H1 (cell line): Measurements from ENCODE around the gene DDC. TPM values are rescaled to one million over a fixed set of nuclear protein-coding genes. Genes with fewer than 3 reads are reported as not detected.

Source experiments
- CTCF ChIA-PET: fragments of 300-600 bp; sonication (Branson Sonifier 250); formaldehyde crosslinking; loops from one replicate; lab custom pipeline; 2021; ENCODE audit not compliant: partially characterized antibody; lab: Charles Lee
- POLR2A ChIA-PET: fragments of 300-600 bp; sonication (Branson Sonifier 250); formaldehyde crosslinking; loops from one replicate; lab custom pipeline; 2021; ENCODE audit warnings: inconsistent platforms; ENCODE audit not compliant: partially characterized antibody; lab: Charles Lee
- DNase-seq, 2 experiments: peaks; one replicate each; pipeline versions ENCODE4 v3.0.0 to v3.0.0-alpha.2; 2010 to 2022; ENCODE audit warnings: low spot score in 2 of 2, low read depth in 1 of 2, mixed read lengths in 1 of 2
- FAIRE-seq: peaks from 2 replicates; lab custom pipeline; 2011; peaks lifted over from hg19 to GRCh38; lab: Jason Lieb, UNC
- H2AFZ ChIP-seq: 2 replicates; pipeline ENCODE4 v1.8.1; 2012; ENCODE audit warnings: low read length, inconsistent platforms
- H2AK5ac ChIP-seq: 2 replicates; pipeline ENCODE4 v1.6.1; 2013; ENCODE audit warnings: low read depth, low read length
- H2BK120ac ChIP-seq: replicated peaks from 2 replicates; pipeline ENCODE3; 2013; ENCODE audit warnings: low read depth, low read length, inconsistent platforms
- H2BK12ac ChIP-seq: 2 replicates; pipeline ENCODE4 v1.6.1; 2013; ENCODE audit warnings: low read depth, low read length
- H2BK15ac ChIP-seq: 2 replicates; pipeline ENCODE4 v1.6.1; 2013; ENCODE audit warnings: low read length
- H2BK20ac ChIP-seq: 2 replicates; pipeline ENCODE4 v1.6.1; 2013; ENCODE audit warnings: low read length
- H2BK5ac ChIP-seq: 2 replicates; pipeline ENCODE4 v1.6.1; 2013; ENCODE audit warnings: low read depth, low read length
- H3K14ac ChIP-seq: 2 replicates; pipeline ENCODE4 v1.6.1; 2013; ENCODE audit warnings: inconsistent platforms; ENCODE audit not compliant: insufficient read length
- H3K18ac ChIP-seq: 2 replicates; pipeline ENCODE4 v1.6.1; 2013; ENCODE audit warnings: low read length; ENCODE audit errors: extremely low read depth
- H3K23ac ChIP-seq: 2 replicates; pipeline ENCODE4 v1.6.1; 2013; ENCODE audit warnings: inconsistent platforms; ENCODE audit not compliant: insufficient read length
- H3K23me2 ChIP-seq: 2 replicates; pipeline ENCODE4 v1.6.1; 2013; ENCODE audit warnings: low read depth, low read length
- H3K27ac ChIP-seq: 2 replicates; pipeline ENCODE4 v1.6.1; 2011; ENCODE audit warnings: low read depth, low read length, inconsistent platforms
- H3K27me3 ChIP-seq, 4 experiments: replicated peaks in 1 of 4; 1 replicate in 1 of 4; 2 replicates in 3 of 4; pipeline versions ENCODE4 v1.6.1 to v1.8.1; 2011 to 2013; ENCODE audit warnings: low read length in 3 of 4, mild to moderate bottlenecking in 3 of 4, inconsistent platforms in 2 of 4, mixed read lengths in 2 of 4, moderate library complexity in 1 of 4; ENCODE audit not compliant: control insufficient read depth in 3 of 4, insufficient read depth in 3 of 4; ENCODE audit errors: extremely low read depth in 1 of 4
- H3K36me3 ChIP-seq, 4 experiments: 2 replicates each; pipeline versions ENCODE4 v1.6.1 to v1.8.1; 2011 to 2013; ENCODE audit warnings: mild to moderate bottlenecking in 4 of 4, low read length in 3 of 4, moderate library complexity in 2 of 4, control low read depth in 1 of 4, inconsistent platforms in 1 of 4; ENCODE audit not compliant: insufficient read depth in 4 of 4, control insufficient read depth in 2 of 4
- H3K4ac ChIP-seq: replicated peaks from 2 replicates; pipeline ENCODE3; 2013; ENCODE audit warnings: low read length, low read depth, mixed read lengths, inconsistent platforms; ENCODE audit not compliant: insufficient read length
- H3K4me1 ChIP-seq, 4 experiments: replicated peaks in 1 of 4; 1 replicate in 1 of 4; 2 replicates in 3 of 4; pipeline versions ENCODE4 v1.6.1 to v1.8.1; 2011 to 2013; ENCODE audit warnings: low read length in 3 of 4, inconsistent platforms in 2 of 4, mixed read lengths in 1 of 4; ENCODE audit not compliant: insufficient read depth in 4 of 4, control insufficient read depth in 3 of 4
- H3K4me2 ChIP-seq, 2 experiments: 2 replicates each; pipeline versions ENCODE4 v1.6.1 to v1.8.1; 2011 to 2013; ENCODE audit warnings: low read depth in 2 of 2, low read length in 2 of 2, control low read depth in 1 of 2, inconsistent platforms in 1 of 2, mild to moderate bottlenecking in 1 of 2; ENCODE audit not compliant: insufficient read depth in 1 of 2
- H3K4me3 ChIP-seq, 4 experiments: fragments of 200-600, 300-600 bp in 1 of 4; sonication (generic), shearing (Covaris generic), sonication (Bioruptor Twin) in 1 of 4; 2 replicates each; pipeline versions ENCODE4 v1.5.1 to v1.8.1; 2011 to 2016; ENCODE audit warnings: low read length in 4 of 4, low read depth in 3 of 4, control low read depth in 2 of 4, inconsistent platforms in 2 of 4, mild to moderate bottlenecking in 2 of 4, mixed read lengths in 1 of 4, moderate library complexity in 1 of 4; ENCODE audit not compliant: insufficient read depth in 2 of 4; ENCODE audit errors: extremely low read depth in 1 of 4
- H3K56ac ChIP-seq: replicated peaks from 2 replicates; pipeline ENCODE3; 2013; ENCODE audit warnings: low read depth, mild to moderate bottlenecking, mixed read lengths, low read length, inconsistent platforms; ENCODE audit not compliant: insufficient read length
- H3K79me1 ChIP-seq: 2 replicates; pipeline ENCODE4 v1.6.1; 2013; ENCODE audit warnings: low read depth, low read length, control low read depth
- H3K79me2 ChIP-seq, 2 experiments: 2 replicates each; pipeline versions ENCODE4 v1.6.1 to v1.8.1; 2012 to 2013; ENCODE audit warnings: low read length in 2 of 2, mild to moderate bottlenecking in 2 of 2, inconsistent platforms in 1 of 2; ENCODE audit not compliant: insufficient read depth in 2 of 2, control insufficient read depth in 1 of 2
- H3K9ac ChIP-seq, 4 experiments: replicated peaks in 1 of 4; 1 replicate in 1 of 4; 2 replicates in 3 of 4; pipeline versions ENCODE4 v1.6.1 to v1.8.1; 2011 to 2013; ENCODE audit warnings: low read depth in 3 of 4, low read length in 3 of 4, control low read depth in 2 of 4, mild to moderate bottlenecking in 2 of 4, moderate library complexity in 2 of 4, inconsistent platforms in 1 of 4; ENCODE audit errors: extremely low read depth in 1 of 4
- H3K9me3 ChIP-seq, 2 experiments: 2 replicates each; pipeline versions ENCODE4 v1.6.1 to v1.8.1; 2012 to 2013; ENCODE audit warnings: mild to moderate bottlenecking in 2 of 2, moderate library complexity in 2 of 2, control low read depth in 1 of 2, inconsistent platforms in 1 of 2, low read depth in 1 of 2, low read length in 1 of 2, mixed read lengths in 1 of 2; ENCODE audit not compliant: insufficient read depth in 2 of 2
- H4K20me1 ChIP-seq, 2 experiments: replicated peaks in 1 of 2; 2 replicates each; pipeline versions ENCODE3 to v1.8.1; 2011 to 2013; ENCODE audit warnings: inconsistent platforms in 2 of 2, low read length in 2 of 2, mild to moderate bottlenecking in 1 of 2; ENCODE audit not compliant: insufficient read depth in 2 of 2, control insufficient read depth in 1 of 2
- H4K5ac ChIP-seq: 2 replicates; pipeline ENCODE4 v1.6.1; 2013; ENCODE audit warnings: low read length, low read depth, mixed read lengths, inconsistent platforms; ENCODE audit not compliant: insufficient read length
- H4K8ac ChIP-seq: 2 replicates; pipeline ENCODE4 v1.8.0; 2013; ENCODE audit warnings: mild to moderate bottlenecking, moderate library complexity, low read length, inconsistent platforms; ENCODE audit not compliant: insufficient read depth; ENCODE audit errors: extremely low read depth
- H4K91ac ChIP-seq: replicated peaks from 2 replicates; pipeline ENCODE3; 2013; ENCODE audit warnings: low read length, mixed read lengths, inconsistent platforms; ENCODE audit not compliant: insufficient read length
- CBX5 ChIP-seq: fragments of 300-800, 300-1000 bp; sonication (generic); IDR thresholded peaks from 2 replicates; pipeline ENCODE4 v1.7.1; 2016; ENCODE audit warnings: antibody characterized with exemption, low read length, low read depth
- MAFK ChIP-seq: IDR thresholded peaks from 2 replicates; pipeline ENCODE4 v1.6.1; 2012; ENCODE audit warnings: low read depth, mild to moderate bottlenecking, improper control_type of control experiment, low read length
- RBBP5 ChIP-seq: IDR thresholded peaks from 2 replicates; pipeline ENCODE4 v1.7.1; 2012; ENCODE audit warnings: low read depth, mild to moderate bottlenecking, inconsistent platforms, low read length, moderate library complexity, borderline replicate concordance
- SRF ChIP-seq: IDR thresholded peaks from 2 replicates; pipeline ENCODE4 v1.6.1; 2011; ENCODE audit warnings: mild to moderate bottlenecking, low read depth, low read length, moderate library complexity
- WGBS, 2 experiments: shearing (Covaris generic) in 1 of 2; methylation state at CpG; one replicate each; pipeline versions ENCODE4 v1.1.6 to v1.1.7; 2013 to 2015; ENCODE audit warnings: low lambda C conversion rate in 2 of 2, mixed read lengths in 2 of 2, inconsistent platforms in 1 of 2, low coverage in 1 of 2, missing lambda C conversion rate in 1 of 2; ENCODE audit not compliant: insufficient replicate concordance in 2 of 2, insufficient coverage in 1 of 2, insufficient read length in 1 of 2; ENCODE audit errors: extremely low coverage in 1 of 2, missing lambda C conversion rate in 1 of 2; 5-methylcytosine and 5-hydroxymethylcytosine counted together
- polyA plus RNA-seq, 7 experiments: library from polyadenylated mRNA; depleted of rRNA in 3 of 7; stranded (reverse) in 5 of 7; unstranded in 2 of 7; fragments of >200 nt in 5 of 7; fragments of 200-250 nt in 2 of 7; gene quantifications; 1 replicate in 5 of 7; 2 replicates in 1 of 7; 4 replicates in 1 of 7; pipeline versions ENCODE4 v1.2.1 to v1.2.3, GENCODE V29; 2011 to 2013; ENCODE audit warnings: missing spikeins in 2 of 7, mixed read lengths in 2 of 7
- total RNA-seq: library from RNA; stranded (reverse); fragmentation: NEBNext Ultra II Directional; extraction: Animal tissue kit (Norgen Biotek cat#: 25700); gene quantifications from 2 replicates; pipeline ENCODE4 v1.2.1, GENCODE V29; 2021

Gene DDC
- total and polyA plus RNA-seq, 2 of the 8 experiments (the other 6 are each of a cell fraction or from before 2014, with no cell fraction given): 0.05 TPM; not detected in 1

DNA sequence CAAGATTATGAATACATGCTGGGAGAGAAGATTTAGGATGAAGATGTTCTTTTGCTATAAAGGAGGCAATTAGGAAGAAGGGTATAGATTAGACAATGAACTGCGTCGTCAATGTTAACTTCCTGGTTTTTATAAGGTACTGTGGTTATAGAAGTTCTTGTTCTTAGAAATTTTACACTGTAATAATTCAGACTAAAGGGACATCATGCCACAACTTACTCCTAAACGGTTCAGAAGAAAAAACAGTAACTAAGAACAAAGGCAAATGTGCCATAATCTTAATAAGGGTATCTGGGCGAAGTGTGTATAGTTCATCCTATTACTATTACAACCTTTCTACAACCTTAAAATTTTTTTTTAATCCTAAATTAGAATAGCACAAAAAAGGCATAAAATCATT is 31.3 kb upstream of the DDC start:
- Histone ChIP-seq H3K36me3 (peaks cover 3 to 17% (median 15%) of the 10 kb centered on the region in 4 experiments; a peak in 7 of 8 replicates), H3K4me1 (no peaks in the 10 kb centered on the region; a peak in 1 of 7 replicates), H4K8ac (no peak overlapping the region), H4K20me1 (peaks cover 0 to 2% of the 10 kb centered on the region in 2 experiments), H3K14ac (no peak overlapping the region), H3K9me3 (no peaks in the 10 kb centered on the region), H3K79me2 (no peaks in the 10 kb centered on the region), H2BK120ac (no peak overlapping the region), H3K9ac (no peak overlapping the region), H2BK12ac (no peak overlapping the region), H3K27me3 (no peaks in the 10 kb centered on the region), H2AFZ (no peak overlapping the region), H3K4me3 (no peak overlapping the region), H3K27ac (no peak overlapping the region), H3K23ac (no peak overlapping the region), H2BK5ac (no peak overlapping the region), H2BK15ac (no peak overlapping the region), H4K91ac (no peak overlapping the region), H3K23me2 (no peaks in the 10 kb centered on the region), H2AK5ac (no peak overlapping the region), H3K56ac (no peak overlapping the region), H3K18ac (no peak overlapping the region), H4K5ac (no peak overlapping the region), H3K79me1 (peaks cover 2% of the 10 kb centered on the region; the same call in 1 of the 2 replicates), H3K4me2 (no peak overlapping the region), H3K4ac (no peak overlapping the region), H2BK20ac (no peak overlapping the region)
- ChIA-PET POLR2A (no interaction called here), CTCF (interaction anchor here (0.9 to 4.7 kb wide), 16 partner anchors 8 to 565 kb away, joined by 3 to 33 read pairs (median 4); no protein-coding TSS in a partner anchor)
- 88% methylated on average over 4 of the region's 4 CpGs; no CpG with 5 or more reads in 1 of the 2 experiments for WGBS, 2 experiments
- TF ChIP-seq MAFK (no peak), SRF (no peak), RBBP5 (no peak), CBX5 (no peak)
- FAIRE-seq: no peak
- DNase-seq: no peak
